Fibroblast of skin of left quadriceps (primary cell): Measurements from ENCODE around the gene HSH2D.
"Not testable (repeated sequence)": the region's sequence is repeated elsewhere in the genome, so short reads cannot be mapped to it uniquely, and the experiment has no call there.

ENCODE experiments used
- DNase-seq, 2 experiments: peaks; one replicate each; pipeline ENCODE4 v3.0.0-alpha.2; 2013; ENCODE audit warnings: low read depth in 2 of 2

Gene HSH2D

GRCh38 chr19:16155128-16155527 is 11.6 kb downstream of the HSH2D start:
- no peak for DNase-seq

DNA sequence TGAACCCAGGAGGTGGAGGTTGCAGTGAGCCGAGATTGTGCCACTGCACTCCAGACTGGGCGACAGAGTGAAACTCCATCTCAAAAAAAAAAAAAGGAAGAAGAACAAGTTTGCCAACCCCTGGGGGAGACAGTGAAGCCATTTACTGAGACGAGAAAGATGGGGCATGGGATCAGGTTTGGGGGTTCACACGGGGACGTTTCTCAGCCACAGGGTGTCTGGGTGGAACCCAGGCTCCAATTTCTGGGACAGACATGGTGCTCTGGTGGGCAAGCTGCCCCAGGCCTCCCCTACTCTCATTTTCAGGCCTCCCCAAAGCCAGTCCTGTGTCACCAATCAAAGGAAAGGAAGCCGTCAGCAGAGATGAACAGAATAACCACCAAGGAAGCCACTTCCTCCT is 13.4 kb downstream of the HSH2D start:
- no peak for DNase-seq

GRCh38 chr19:16157601-16158000 is 14.1 kb downstream of the HSH2D start:
- DNase-seq: no peak

DNA sequence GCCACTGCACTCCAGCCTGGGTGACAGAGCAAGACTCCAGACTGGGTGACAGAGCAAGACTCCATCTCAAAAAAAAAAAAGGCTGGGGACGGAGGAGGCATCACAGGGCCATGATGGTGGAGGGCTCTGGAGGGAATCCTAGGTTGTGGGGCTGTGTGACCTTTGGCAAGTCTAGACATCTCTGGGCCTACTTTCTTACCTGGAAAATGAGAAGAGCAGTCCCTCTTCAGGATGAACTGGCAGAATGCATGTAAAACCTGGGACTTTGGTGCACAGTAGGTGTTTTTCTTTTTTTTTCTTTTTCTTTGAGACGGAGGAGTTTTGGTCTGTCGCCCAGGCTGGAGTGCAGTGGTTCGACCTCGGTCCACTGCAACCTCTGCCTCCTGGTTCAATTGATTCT is 16.2 kb downstream of the HSH2D start:
- DNase-seq: no peak

DNA sequence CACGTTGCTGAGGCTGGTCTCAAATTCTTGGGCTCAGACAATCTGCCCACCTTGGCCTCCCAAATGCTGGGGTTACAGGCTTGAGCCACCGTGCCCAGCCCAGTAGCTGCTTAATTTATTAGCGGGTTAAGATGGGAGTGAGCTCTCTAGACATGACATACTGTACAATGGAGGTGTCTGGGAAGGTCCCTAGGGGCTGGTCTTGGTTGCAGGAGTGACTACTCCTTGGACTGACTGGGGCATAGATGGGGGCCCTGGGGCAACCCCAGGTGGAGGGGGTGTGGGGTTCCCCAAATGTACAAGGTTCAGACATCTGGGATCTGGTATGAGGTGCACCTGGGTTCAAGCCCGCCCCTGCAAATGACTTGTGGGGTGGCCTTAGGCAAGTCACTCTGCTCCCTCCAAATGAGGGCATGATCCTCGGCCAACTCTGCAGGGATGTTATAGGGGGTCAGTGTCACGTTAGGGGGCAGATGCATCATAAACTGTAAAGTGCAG is 17.0 kb downstream of the HSH2D start:
- no peak for DNase-seq

- peak in 1 of 2 experiments; percentile 29 for DNase-seq
Observed at GRCh38 chr19:16160943-16161560, 17.6 kb downstream of the HSH2D start.

- DNase-seq: peak in 1 of 2 experiments; percentile 33
Observed at GRCh38 chr19:16161840-16162239, 18.4 kb downstream of the HSH2D start.

DNA sequence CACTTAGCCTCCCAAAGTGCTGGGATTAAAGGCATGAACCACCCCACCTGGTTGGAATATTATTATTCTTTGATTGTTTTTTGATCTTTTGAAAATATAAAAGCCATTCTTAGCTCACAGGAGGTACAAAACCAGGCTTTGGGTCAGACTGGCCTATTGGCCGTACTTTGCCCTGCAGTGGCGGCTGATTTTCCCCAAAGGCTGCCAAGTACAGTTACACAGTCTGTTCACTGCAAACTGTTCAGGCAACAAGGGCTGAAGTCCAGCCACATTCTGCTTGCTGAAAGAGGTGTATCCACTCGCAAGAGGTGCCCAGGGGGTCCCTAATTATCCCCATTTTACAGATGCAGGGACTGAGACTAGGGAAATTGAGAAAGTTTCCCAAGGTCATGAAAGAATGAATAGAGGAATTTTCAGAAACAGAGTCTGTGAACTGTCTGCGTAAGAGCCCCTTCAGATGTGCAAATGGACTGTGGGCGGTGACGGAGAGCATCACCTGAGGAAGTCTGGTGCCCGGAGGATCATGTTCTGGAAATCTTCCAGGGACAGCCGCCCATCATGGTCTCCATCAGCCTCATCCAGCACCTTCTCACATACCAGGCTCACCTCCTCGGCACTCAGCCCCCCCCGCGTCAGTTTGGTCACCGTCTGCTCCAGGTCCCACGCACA is 20.9 kb downstream of the HSH2D start:
- no peak for DNase-seq

- DNase-seq: no peak
Observed at GRCh38 chr19:16166417-16166816, 22.9 kb downstream of the HSH2D start.

DNA sequence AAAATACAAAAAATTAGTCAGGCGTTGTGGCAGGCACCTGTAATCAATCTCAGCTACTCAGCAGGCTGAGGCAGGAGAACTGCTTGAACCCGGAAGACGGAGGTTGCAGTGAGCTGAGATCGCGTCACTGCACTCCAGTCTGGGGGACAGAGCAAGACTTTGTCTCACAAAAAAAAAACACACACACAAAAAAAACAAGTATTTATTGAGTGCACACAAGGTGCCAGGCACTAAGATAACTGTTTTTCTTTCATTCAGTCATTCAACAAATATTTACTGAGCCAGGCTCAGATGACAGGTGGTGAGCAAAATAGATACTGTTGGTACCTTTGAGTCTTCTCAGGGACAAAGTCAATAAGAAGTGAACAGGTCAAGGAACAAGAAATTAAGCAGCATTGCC is 23.6 kb downstream of the HSH2D start:
- DNase-seq: no peak

DNA sequence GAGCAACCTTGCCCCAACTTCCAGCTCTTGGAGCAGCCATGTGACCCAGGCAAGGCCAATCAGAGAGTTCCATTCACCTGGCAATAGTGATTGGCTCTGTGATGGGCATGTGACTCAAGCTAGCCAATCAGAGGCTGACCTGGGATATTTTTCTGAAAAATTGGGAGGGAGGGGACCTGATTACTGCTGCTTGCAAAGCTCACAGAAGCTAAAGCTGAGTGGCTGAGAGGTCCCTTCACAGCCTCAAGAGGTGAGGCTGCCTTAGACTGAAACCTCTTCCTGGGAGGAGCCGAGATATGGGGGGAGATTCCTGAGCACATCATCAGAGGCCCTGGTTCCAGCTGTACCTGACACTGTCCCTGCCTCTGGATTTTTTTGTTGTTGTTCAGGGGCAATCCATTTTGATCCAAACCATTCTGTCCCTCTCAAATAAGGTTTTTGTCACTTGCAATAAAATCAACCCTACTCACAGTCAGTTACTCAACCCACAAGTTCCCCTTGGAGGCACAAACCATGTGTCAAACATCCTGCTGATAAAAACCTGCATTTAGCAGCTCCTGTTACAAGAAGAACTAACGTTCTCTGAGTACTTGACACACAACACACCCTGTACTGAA is 25.1 kb downstream of the HSH2D start:
- DNase-seq: no peak

DNA sequence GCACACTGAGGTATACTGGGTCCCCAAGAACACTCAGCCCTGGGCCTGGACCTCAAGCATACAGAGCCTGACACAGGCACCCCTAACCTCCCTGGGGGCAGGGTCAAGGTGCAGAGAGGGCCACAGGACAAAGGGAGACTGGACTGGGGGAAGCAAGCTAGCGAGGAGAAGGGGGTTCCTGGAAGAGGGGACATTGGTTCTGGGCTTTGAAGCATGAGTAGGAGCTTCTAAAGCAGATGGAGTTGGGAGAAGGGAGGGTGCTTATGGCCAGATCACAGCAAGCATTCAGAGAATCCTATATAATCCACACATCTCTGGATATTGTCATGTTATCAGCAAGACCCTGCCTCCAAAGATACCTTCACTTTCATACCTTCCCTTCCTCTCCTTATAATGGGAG is 26.6 kb downstream of the HSH2D start:
- no peak for DNase-seq

DNA sequence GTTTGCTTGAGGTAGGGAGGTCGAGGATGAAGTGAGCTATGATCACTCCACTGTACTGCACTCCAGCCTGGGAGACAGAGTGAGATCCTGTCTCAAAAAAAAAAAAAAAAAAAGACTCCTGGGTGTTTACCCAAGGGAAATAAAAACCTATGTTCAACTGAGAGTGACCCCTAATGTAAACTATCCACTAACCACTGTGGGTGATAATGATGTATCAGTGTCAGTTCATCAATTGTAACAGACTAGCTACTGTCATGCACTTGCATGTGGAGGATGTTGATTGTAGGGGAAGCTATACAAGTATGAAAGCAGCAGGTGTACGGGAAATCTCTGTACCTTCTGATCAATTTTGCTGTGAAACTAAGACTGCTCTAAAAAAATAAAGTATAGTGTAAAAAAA is 32.5 kb downstream of the HSH2D start:
- no peak for DNase-seq

DNA sequence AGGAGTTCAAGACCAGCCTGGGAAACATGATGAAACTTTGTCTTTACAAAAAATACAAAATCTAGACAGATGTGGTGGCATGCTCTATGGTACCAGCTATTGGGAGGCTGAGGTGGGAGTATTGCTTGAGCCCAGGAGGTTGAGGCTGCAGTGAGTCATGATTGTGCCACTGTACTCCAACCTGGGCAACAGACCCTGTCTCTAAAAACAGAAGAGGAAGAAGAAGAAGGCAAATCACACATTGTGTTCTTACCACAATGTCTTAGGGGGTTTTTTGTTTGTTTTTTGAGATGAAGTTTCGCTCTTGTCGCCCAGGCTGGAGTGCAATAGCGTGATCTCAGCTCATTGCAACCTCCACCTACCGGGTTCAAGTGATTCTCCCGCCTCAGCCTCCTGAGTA is 35.4 kb downstream of the HSH2D start:
- DNase-seq: not testable (repeated sequence)

- peak; percentile 79 to 83 for DNase-seq
Observed at GRCh38 chr19:16180611-16181010, 37.1 kb downstream of the HSH2D start.

DNA sequence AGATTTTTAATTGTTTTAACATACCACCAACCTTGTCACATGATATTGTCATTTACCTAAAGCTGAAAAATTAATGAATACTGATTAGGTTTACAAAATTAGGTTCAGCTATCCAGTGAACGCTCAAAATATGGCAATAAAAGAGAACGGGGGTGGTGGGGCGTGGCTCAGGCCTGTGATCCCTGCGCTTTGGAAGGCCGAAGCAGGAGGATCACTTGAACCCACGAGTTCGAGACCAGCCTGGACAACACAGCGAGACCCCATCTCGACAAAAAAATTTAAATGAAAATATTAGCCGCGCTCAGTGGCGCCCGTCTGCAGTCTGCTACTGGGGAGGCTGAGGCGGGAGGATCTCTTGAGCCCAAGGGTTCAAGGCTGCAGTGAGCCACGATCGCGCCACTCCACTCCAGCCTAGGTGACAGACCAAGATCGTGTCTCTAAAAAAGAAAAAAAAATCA is 41.2 kb downstream of the HSH2D start:
- no peak for DNase-seq

- peak; percentile 99 for DNase-seq
Observed at GRCh38 chr19:16185123-16185767, 41.8 kb downstream of the HSH2D start, which contains the start of gene FAM32A. Gene FAM32A, plus strand, starts transcription at chr19:16185410. Its CDS starts 33 bp downstream, at chr19:16185443.

GRCh38 chr19:16185768-16186123 is 42.3 kb downstream of the HSH2D start:
- DNase-seq: no peak

GRCh38 chr19:16188521-16188920 is 45.0 kb downstream of the HSH2D start:
- DNase-seq: no peak

GRCh38 chr19:16190198-16190597 is 46.7 kb downstream of the HSH2D start:
- DNase-seq: no peak

DNA sequence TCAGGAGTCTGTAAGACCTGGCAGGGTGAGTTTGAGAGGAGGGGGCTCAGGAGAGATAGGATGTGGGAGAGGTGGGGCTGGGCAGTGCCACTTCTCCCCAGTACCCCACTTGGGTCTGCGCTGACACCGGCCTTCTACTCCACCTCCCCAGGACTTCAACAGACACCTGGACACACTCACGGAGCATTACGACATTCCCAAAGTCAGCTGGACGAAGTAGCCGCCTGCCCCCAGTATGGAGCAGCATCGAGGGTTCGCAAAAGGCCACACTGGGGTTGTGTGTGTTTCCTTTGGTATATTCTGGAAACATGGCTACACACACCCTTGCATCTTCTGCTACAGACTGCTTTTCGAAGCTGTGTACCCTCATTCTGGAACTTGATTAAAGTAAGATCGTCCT is 47.3 kb downstream of the HSH2D start:
- no peak for DNase-seq

- no peak for DNase-seq
Observed at GRCh38 chr19:16191216-16191908, 47.9 kb downstream of the HSH2D start.
